ENCODE results near the gene DNM1L. TPM values are rescaled to one million over a fixed set of nuclear protein-coding genes. Genes with fewer than 3 reads are reported as not detected.

DNM1L gene
- total RNA-seq, 1 donor from 2014 or later: 105 TPM

- DNase-seq (ENCODE audit: low read depth): no peak
Measured at GRCh38 chr12:32756476-32757066, 77.5 kb downstream of the DNM1L start.

GRCh38 chr12:32757157-32757556, 78.1 kb downstream of the DNM1L start:
- no peak for DNase-seq (ENCODE audit: low read depth)

- DNase-seq (ENCODE audit: low read depth): no peak
Measured at GRCh38 chr12:32761716-32762115, 82.6 kb downstream of the DNM1L start.

- DNase-seq (ENCODE audit: low read depth): no peak
Measured at GRCh38 chr12:32765906-32766305, 86.8 kb downstream of the DNM1L start.

GRCh38 chr12:32768518-32768917, 89.4 kb downstream of the DNM1L start:
- DNase-seq (ENCODE audit: low read depth): no peak

- no peak for DNase-seq (ENCODE audit: low read depth)
Measured at GRCh38 chr12:32770141-32770540, 91.0 kb downstream of the DNM1L start.

GRCh38 chr12:32773691-32774090, 94.6 kb downstream of the DNM1L start:
- DNase-seq (ENCODE audit: low read depth): no peak

- DNase-seq (ENCODE audit: low read depth): no peak
Measured at GRCh38 chr12:32776258-32776657, 97.2 kb downstream of the DNM1L start.

- DNase-seq (ENCODE audit: low read depth): no peak
Measured at GRCh38 chr12:32777159-32777558, 98.1 kb downstream of the DNM1L start.

- no peak for DNase-seq (ENCODE audit: low read depth)
Measured at GRCh38 chr12:32777691-32778175, 98.6 kb downstream of the DNM1L start.

- DNase-seq (ENCODE audit: low read depth): no peak
Measured at GRCh38 chr12:32780071-32780470, 101.0 kb downstream of the DNM1L start.

GRCh38 chr12:32783029-32783428, 103.9 kb downstream of the DNM1L start:
- no peak for DNase-seq (ENCODE audit: low read depth)

- no peak for DNase-seq (ENCODE audit: low read depth)
Measured at GRCh38 chr12:32785557-32785956, 106.5 kb downstream of the DNM1L start.

- no peak for DNase-seq (ENCODE audit: low read depth)
Measured at GRCh38 chr12:32788405-32788804, 109.3 kb downstream of the DNM1L start.

- no peak for DNase-seq (ENCODE audit: low read depth)
Measured at GRCh38 chr12:32789446-32789845, 110.3 kb downstream of the DNM1L start.

- DNase-seq (ENCODE audit: low read depth): no peak
Measured at GRCh38 chr12:32789916-32790315, 110.8 kb downstream of the DNM1L start.

GRCh38 chr12:32794281-32794680, 115.2 kb downstream of the DNM1L start:
- DNase-seq (ENCODE audit: low read depth): no peak

Other genes with a start within 250 kb of the DNM1L start
- 34.8 and 46.0 TPM in 2 replicates for gene YARS2, start 76.6 kb downstream of the DNM1L start, total RNA-seq
- gene PKP2, start 217.5 kb downstream of the DNM1L start, total RNA-seq: 9.9 and 10.7 TPM in 2 replicates